Body of pancreas (tissue), 4 donors: ENCODE measurements around the gene ZMPSTE24. TPM values are rescaled to one million over a fixed set of nuclear protein-coding genes. Genes with fewer than 3 reads are reported as not detected.
"Not testable (repeated sequence)": the region's sequence is repeated elsewhere in the genome, so short reads cannot be mapped to it uniquely, and the experiment has no call there.

ENCODE experiments used
- ATAC-seq: fragments of 150-250 bp; one replicate; pipeline ENCODE4 v1.9.1; 2016
- DNase-seq, 4 donors: peaks; one replicate each; pipeline ENCODE4 v3.0.0-alpha.2; 2019
- H3K27ac ChIP-seq, 4 donors: fragments of 200-600 bp; sonication (generic); 1 replicate in 3 of 4; 2 replicates in 1 of 4; pipeline versions ENCODE4 v1.5.1 to v1.6.1; 2016 to 2019; ENCODE audit warnings: mild to moderate bottlenecking in 1 of 4, mixed read lengths in 1 of 4, moderate library complexity in 1 of 4
- H3K27me3 ChIP-seq, 2 donors: fragments of 200-600 bp; sonication (generic); one replicate each; pipeline ENCODE4 v1.6.0; 2016; ENCODE audit warnings: mild to moderate bottlenecking in 1 of 2
- H3K36me3 ChIP-seq, 2 donors: fragments of 200-600 bp; sonication (generic); replicated peaks in 1 of 2; 2 replicates each; pipeline ENCODE4 v1.5.1; 2016; ENCODE audit warnings: low read depth in 2 of 2; ENCODE audit not compliant: insufficient read depth in 1 of 2
- H3K4me1 ChIP-seq: fragments of 200-600 bp; sonication (generic); one replicate; pipeline ENCODE4 v1.6.0; 2016
- H3K4me3 ChIP-seq, 2 donors: fragments of 200-600 bp; sonication (generic); 1 replicate in 1 of 2; 2 replicates in 1 of 2; pipeline ENCODE4 v1.5.1; 2016 to 2019
- H3K9me3 ChIP-seq, 3 donors: fragments of 200-600 bp; sonication (generic); 1 replicate in 2 of 3; 2 replicates in 1 of 3; pipeline ENCODE4 v1.5.1; 2016
- POLR2A ChIP-seq, 3 donors: fragments of 450-650 bp; IDR thresholded peaks; one replicate each; pipeline ENCODE4 v1.6.1; 2016; ENCODE audit warnings: antibody characterized with exemption in 3 of 3, mild to moderate bottlenecking in 2 of 3
- WGBS, 2 donors: methylation state at CpG; one replicate each; pipeline ENCODE4 v1.1.5; 2017; 5-methylcytosine and 5-hydroxymethylcytosine counted together
- intact Hi-C: fragments of 100-400 bp; cut with DNase I; formaldehyde crosslinking; loops from one replicate; pipeline ENCODE4 v1.15.1; 2023
- total RNA-seq, 2 donors: library from RNA; depleted of rRNA; stranded (reverse); fragments of >200 nt; gene quantifications; one replicate each; pipeline ENCODE4 v1.1.0, GENCODE V29; 2016
- TF ChIP-seq, protein P1 (sequence below), 7 experiments: fragments of 450-650 bp in 4 of 7; fragments of 200-600 bp in 3 of 7; sonication (generic) in 3 of 7; IDR thresholded peaks; one replicate each; pipeline ENCODE4 v1.5.1; 2016 to 2019; ENCODE audit warnings: antibody characterized with exemption in 7 of 7

The ZMPSTE24 gene
- total RNA-seq, 2 donors from 2014 or later: 20.8 to 25.7 TPM

DNA sequence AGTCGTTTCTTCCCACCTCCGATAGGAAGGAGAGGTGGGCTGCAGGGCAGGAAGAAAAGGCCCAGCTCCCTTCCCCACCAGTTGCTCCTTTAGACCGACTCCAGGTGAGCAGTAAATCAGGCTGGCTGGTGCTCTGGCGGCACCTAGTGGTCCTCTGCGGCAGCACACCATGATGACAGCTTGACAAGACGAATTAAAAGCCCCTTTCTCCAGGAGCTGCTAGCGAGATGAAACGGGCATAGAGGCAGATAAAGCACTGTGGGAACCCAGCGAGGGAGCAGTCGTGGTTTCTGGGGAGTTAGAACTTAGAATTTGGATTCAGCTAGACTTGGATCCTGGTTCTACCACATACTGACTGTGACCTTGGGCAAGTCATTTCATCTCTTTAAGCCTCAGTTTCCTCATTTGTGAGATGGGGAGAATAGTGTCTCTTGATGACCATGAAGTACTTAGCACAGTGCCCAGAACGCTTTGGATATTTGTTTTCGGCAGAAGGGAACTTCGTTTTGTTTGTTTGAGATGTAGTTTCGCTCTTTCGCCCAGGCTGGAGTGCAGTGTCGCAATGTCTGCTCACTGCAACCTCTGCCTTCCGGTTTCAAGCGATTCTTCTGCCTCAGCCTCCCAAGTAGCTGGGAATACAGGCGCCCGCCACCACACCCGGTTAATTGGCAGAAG lies 80.8 kb downstream of the ZMPSTE24 start:
- no peak overlapping the region for H3K4me3 ChIP-seq
- intact Hi-C loops: no loop called here

DNA sequence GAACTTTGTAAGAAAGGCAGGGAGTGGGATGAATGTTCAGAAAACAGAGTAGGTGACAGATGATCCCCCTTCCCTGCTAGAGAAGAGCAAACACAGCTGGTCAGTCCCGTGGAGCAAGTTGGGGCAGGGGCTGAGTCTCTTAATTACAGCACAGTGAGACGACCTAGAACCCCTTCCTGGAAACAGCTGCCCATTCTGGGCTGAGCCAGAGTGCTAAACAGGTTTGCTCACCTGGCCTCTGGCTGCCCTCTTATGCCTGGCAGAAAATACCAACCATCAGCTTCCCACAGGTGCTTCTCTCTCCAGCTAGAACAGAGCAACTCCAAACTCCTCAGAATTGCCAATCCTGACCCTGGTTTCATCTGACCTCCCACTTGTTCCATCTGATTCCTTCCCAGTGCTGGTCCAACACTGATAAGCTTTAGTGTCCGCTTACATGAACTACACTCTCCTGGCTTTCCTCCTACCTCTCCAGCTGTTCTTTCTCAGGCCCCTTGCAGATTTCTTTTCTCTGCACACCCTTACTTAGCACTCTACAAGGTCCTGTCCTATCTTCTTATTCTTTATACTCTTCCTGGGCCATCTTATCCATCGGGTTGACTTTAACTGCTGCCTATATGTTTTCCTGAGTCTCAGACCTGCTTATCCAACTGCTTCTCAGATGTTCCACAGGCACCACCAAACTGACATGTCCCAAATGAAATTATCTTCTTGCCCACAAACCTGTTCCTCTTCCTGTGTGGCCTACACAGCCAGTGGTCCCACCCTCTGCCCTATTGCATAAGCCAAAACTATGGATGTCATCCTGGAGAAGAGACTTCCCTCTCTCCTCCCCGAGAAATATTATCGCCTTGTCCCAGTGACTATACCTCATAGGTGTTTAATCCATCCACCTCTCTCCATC lies 81.6 kb downstream of the ZMPSTE24 start:
- Histone ChIP-seq H3K27ac (no peak overlapping the region), H3K9me3 (no peaks in the 10 kb centered on the region), H3K27me3 (no peaks in the 10 kb centered on the region), H3K4me1 (peaks cover 10% of the 10 kb centered on the region), H3K4me3 (no peak overlapping the region), H3K36me3 (no peaks in the 10 kb centered on the region)
- ATAC-seq (no peak), DNase-seq (peak in 2 of 4 donors; percentile 8 to 20)
- 44 to 52% methylated on average over 5 to 6 of the region's 6 CpGs for WGBS, 2 donors
- intact Hi-C loops: loop anchor here (5.0 kb wide), 2 partner anchors 187 to 257 kb away; no protein-coding TSS in a partner anchor
- TF ChIP-seq, protein P1, sequence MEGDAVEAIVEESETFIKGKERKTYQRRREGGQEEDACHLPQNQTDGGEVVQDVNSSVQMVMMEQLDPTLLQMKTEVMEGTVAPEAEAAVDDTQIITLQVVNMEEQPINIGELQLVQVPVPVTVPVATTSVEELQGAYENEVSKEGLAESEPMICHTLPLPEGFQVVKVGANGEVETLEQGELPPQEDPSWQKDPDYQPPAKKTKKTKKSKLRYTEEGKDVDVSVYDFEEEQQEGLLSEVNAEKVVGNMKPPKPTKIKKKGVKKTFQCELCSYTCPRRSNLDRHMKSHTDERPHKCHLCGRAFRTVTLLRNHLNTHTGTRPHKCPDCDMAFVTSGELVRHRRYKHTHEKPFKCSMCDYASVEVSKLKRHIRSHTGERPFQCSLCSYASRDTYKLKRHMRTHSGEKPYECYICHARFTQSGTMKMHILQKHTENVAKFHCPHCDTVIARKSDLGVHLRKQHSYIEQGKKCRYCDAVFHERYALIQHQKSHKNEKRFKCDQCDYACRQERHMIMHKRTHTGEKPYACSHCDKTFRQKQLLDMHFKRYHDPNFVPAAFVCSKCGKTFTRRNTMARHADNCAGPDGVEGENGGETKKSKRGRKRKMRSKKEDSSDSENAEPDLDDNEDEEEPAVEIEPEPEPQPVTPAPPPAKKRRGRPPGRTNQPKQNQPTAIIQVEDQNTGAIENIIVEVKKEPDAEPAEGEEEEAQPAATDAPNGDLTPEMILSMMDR (IDR thresholded peaks at IDR 0.05): no peak
- no peak for TF ChIP-seq POLR2A (IDR thresholded peaks at IDR 0.05)

More for the DNA sequence above, 80.8 kb downstream of the ZMPSTE24 start:
- no peaks in the 10 kb centered on the region for H3K36me3 ChIP-seq
- H3K27me3 ChIP-seq: no peaks in the 10 kb centered on the region
- no peaks in the 10 kb centered on the region for H3K9me3 ChIP-seq
- TF ChIP-seq, protein P1 (IDR thresholded peaks at IDR 0.05): peak; percentile 95 to 99 (median 98)
- no peak for TF ChIP-seq POLR2A (IDR thresholded peaks at IDR 0.05)
- peak overlapping the region in 1 of 4 donors; percentile 9 for H3K27ac ChIP-seq
- ATAC-seq (peak; percentile 93), DNase-seq (peak; percentile 83 to 90 (median 88))
- 18 to 29% methylated on average over 19 to 21 of the region's 21 CpGs for WGBS, 2 donors
- H3K4me1 ChIP-seq: peaks cover 10% of the 10 kb centered on the region

DNA sequence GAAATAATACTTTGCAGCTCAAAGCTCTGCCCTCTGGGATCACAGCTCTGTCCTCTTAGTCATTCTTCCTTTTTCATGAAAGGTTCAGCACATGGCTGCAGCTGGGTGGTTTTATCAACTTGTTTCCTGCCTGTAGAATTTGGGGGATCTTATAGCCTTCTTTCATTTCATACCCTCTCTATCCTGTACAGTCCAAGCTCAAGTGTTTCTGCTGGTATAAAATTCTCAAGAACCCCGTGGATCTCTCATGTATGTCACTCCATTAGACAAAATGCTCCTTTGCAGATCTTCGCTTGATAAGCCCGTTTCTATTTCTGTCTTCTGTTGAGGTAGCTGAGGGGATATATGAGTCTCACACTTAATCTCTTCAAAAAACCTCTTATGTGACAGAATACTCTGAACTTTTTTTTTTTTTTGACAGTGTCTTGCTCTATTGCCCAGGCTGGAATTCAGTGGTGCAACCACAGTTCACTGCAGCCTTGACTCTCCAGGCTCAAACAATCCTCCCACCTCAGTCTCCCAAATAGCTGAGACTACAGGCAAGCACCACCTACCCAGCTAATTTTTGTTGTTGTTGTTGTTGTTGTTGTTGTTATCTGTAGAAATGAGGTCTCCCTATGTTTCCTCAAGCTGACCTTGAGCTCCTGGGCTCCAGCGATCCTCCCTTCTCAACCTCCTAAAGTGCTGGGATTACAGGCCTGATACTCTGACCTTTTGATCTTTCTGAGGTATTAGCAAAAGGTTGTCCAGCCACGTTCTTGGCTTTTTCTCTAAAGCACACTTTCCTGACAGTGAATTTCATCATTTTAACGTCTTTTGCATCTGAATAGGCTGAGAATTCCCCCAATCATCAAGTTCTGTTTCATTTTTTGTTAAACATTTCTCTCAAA lies 83.7 kb downstream of the ZMPSTE24 start:
- Histone ChIP-seq H3K27me3 (no peaks in the 10 kb centered on the region), H3K4me1 (peaks cover 10% of the 10 kb centered on the region), H3K4me3 (no peak overlapping the region), H3K27ac (no peak overlapping the region), H3K9me3 (no peaks in the 10 kb centered on the region), H3K36me3 (no peaks in the 10 kb centered on the region)
- TF ChIP-seq, protein P1 (IDR thresholded peaks at IDR 0.05): no peak
- TF ChIP-seq POLR2A (IDR thresholded peaks at IDR 0.05): no peak
- intact Hi-C loops: loop anchor here (5.0 kb wide), 2 partner anchors 189 to 259 kb away; no protein-coding TSS in a partner anchor
- DNase-seq: no peak
- WGBS, 2 donors: 71% methylated on average over 6 of the region's 6 CpGs
- ATAC-seq: no peak

DNA sequence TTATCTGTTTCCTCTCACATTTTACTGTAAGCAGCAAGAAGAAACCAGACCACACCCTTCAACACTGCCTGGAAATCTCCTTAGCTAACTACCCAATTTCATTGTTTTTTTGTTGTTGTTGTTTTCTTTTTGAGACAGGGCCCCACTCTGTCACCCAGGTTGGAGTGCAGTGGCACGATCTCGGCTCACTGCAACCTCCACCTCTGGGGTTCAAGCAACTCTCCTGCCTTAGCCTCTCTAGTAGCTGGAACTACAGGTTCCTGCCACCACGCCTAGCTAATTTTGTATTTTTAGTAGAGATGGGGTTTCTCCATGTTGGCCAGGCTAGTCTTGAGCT lies 84.3 kb downstream of the ZMPSTE24 start:
- H3K4me3 ChIP-seq, DNase-seq, ATAC-seq, H3K36me3 ChIP-seq, H3K27me3 ChIP-seq, H3K9me3 ChIP-seq: not testable (repeated sequence)
- Histone ChIP-seq H3K4me1 (peaks cover 10% of the 10 kb centered on the region), H3K27ac (peak overlapping the region in 1 of 4 donors; percentile 21)
- intact Hi-C loops: loop anchor here (5.0 kb wide), 2 partner anchors 190 to 260 kb away; no protein-coding TSS in a partner anchor
- 85 to 91% methylated on average over 3 of the region's 3 CpGs for WGBS, 2 donors

Other genes with a start within 250 kb of the ZMPSTE24 start
- gene CAP1, start 217.5 kb upstream of the ZMPSTE24 start, total RNA-seq: 10 to 100 TPM; 60.7 to 66.3 TPM
- 10 to 100 TPM; 26.4 to 28.5 TPM for gene PPT1, start 161.0 kb upstream of the ZMPSTE24 start, total RNA-seq
- 1 to 10 TPM; 7.5 to 9.2 TPM for gene RLF, start 96.8 kb upstream of the ZMPSTE24 start, total RNA-seq
- not detected for gene TMCO2, start 10.3 kb upstream of the ZMPSTE24 start, total RNA-seq
- 10 to 100 TPM in 1 of 2 donors, 1 to 10 TPM in 1; 2.3 to 59.1 TPM for gene COL9A2, start 59.0 kb downstream of the ZMPSTE24 start, total RNA-seq
- gene SMAP2, start 115.5 kb downstream of the ZMPSTE24 start, total RNA-seq: 10 to 100 TPM; 21.4 to 24.6 TPM
- 1 to 10 TPM in 1 of 2 donors, under 1 TPM in 1; 0.66 to 1.8 TPM for gene ZFP69B, start 192.2 kb downstream of the ZMPSTE24 start, total RNA-seq
- gene ZFP69, start 219.1 kb downstream of the ZMPSTE24 start, total RNA-seq: 1 to 10 TPM in 1 of 2 donors, under 1 TPM in 1; 0.66 to 1.3 TPM